ENCODE data around the gene UBE2E1. TPM values are rescaled to one million over a fixed set of nuclear protein-coding genes. Genes with fewer than 3 reads are reported as not detected.

UBE2E1 gene
- total RNA-seq, 1 donor from 2014 or later, result 75.3 TPM

GRCh38 chr3:23921052-23921511 lies 115.3 kb downstream of the UBE2E1 start:
- DNase-seq (ENCODE audit: missing footprints) (no peak), ATAC-seq (no peak)
- intact Hi-C loops (cut with DNase I), result no loop called here

GRCh38 chr3:23923786-23924185 lies 118.0 kb downstream of the UBE2E1 start:
- DNase-seq (ENCODE audit: missing footprints) (no peak), ATAC-seq (no peak)
- intact Hi-C loops (cut with DNase I), result no loop called here

- DNase-seq (ENCODE audit: missing footprints) (no peak), ATAC-seq (no peak)
- intact Hi-C loops (cut with DNase I), result no loop called here
Measured at GRCh38 chr3:23926246-23926645, 120.5 kb downstream of the UBE2E1 start.

DNA sequence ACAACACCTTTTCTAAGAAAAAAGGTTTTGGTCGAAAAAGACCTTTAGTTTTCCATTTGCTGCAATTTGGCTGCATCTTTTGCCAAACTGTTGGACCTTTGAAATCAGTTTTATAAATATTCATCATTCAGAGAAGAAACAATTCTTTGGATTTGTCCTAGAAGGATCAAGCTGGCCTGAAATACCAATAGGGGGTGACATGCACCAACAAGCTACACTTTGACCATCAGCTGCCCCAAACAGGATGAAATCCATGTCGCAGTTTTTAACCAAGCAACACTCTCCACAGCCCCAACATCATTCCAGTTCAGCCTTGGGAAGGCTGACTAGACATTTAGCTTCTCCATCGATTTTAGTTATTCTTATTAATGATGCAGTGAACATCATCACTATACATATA lies 121.0 kb downstream of the UBE2E1 start:
- intact Hi-C loops (cut with DNase I), result no loop called here
- DNase-seq (ENCODE audit: missing footprints) (no peak), ATAC-seq (no peak)

GRCh38 chr3:23928524-23928923 lies 122.8 kb downstream of the UBE2E1 start:
- intact Hi-C loops (cut with DNase I), result no loop called here
- DNase-seq (ENCODE audit: missing footprints) (no peak), ATAC-seq (no peak)

GRCh38 chr3:23931597-23931996 lies 125.8 kb downstream of the UBE2E1 start:
- ATAC-seq (no peak), DNase-seq (ENCODE audit: missing footprints) (no peak)
- intact Hi-C loops (cut with DNase I), result no loop called here

DNA sequence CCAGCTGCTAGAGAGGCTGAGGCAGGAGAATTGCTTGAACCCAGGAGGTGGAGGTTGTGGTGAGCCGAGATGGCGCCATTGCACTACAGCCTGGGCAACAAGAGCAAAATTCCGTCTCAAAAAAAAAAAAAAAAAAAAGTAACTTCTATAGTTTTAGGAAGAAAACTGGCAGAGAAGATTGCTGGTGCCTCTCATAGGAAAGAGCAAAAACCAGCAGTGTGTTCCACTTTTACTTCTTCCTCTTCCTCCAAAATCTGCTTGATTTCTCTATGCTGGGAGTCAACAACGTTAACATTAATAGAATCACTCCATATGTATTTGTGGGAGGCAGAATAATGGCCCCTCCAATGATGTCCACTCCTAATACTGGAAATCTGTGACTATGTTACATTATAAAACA lies 126.8 kb downstream of the UBE2E1 start:
- ATAC-seq (no peak), DNase-seq (ENCODE audit: missing footprints) (no peak)
- intact Hi-C loops (cut with DNase I), result no loop called here

DNA sequence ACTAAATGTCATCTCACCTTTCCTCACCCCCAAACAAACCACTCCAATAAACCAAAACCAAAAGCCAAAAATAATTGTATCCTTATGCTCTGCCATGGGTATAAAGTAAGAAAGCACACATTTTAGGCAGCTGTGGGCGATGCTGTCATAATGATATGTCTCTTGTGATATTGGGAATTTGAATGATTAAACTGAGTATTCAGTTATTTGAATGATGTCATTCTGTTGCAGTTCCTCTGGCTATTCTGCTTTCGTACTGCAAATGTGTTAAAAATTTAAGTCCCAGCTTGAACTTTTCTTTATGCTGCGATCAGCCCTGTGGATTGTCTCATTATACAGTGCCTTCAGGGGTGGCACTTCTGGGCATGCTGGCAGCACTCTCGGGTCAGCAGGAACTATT lies 128.5 kb downstream of the UBE2E1 start:
- intact Hi-C loops (cut with DNase I), result no loop called here
- no peak for DNase-seq (ENCODE audit: missing footprints)
- ATAC-seq, result no peak

- intact Hi-C loops (cut with DNase I), result no loop called here
- ATAC-seq, result no peak
- DNase-seq (ENCODE audit: missing footprints), result no peak
Measured at GRCh38 chr3:23937296-23937695, 131.5 kb downstream of the UBE2E1 start.

DNA sequence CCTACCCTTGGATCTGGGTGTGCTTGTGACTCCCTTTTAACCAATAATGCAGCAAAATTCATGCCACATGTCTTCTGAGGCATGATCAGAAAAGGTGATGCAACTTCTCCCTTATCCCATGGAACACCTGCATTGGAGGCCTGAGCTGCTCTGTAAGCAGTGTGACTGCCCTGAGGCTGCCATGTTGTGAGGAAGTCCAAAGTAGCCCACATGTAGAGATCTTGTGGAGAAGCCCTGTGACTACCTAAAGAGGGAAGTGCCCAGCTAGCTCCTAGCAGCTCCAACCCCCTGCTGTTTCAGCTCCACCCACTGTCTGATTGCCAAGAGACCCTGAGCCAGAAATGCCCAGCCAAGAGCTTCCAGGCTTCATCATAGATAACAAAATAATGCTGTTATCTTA lies 132.9 kb downstream of the UBE2E1 start:
- intact Hi-C loops (cut with DNase I), result no loop called here
- ATAC-seq, result peak; percentile 34
- no peak for DNase-seq (ENCODE audit: missing footprints)

DNA sequence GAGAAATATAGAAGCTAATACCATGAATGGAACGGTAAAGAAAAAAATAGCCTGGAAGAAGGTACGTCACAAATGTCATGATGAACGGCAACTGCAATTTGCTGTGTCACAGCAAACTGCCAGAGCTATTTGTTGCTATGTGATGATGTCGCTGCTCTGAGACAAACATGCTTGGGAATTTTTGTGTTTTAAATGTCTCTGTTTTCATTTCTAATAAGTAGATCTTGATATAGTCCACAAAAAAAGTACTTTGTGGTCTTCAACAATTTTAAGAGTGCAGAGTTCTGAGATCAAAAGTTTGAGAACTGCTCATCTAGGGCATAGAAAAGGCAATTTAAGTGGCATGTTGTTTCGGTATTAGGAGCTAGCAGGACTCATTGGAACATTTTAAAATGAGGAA lies 135.0 kb downstream of the UBE2E1 start:
- intact Hi-C loops (cut with DNase I), result loop anchor here (10.0 kb wide), 1 partner anchor 736 kb away; the partner anchor contains the start of gene UBE2E2
- DNase-seq (ENCODE audit: missing footprints), result no peak
- ATAC-seq, result no peak

Other genes starting within 250 kb of the UBE2E1 start
- gene NKIRAS1, start 111.0 kb downstream of the UBE2E1 start, total RNA-seq, result 20.3 TPM
- gene RPL15, start 111.2 kb downstream of the UBE2E1 start, total RNA-seq, result 1,001 TPM
- gene NR1D2, start 139.3 kb downstream of the UBE2E1 start, total RNA-seq, result 44.5 TPM

All from Right ventricle myocardium inferior (tissue), 1 donor.